Uterus (tissue), 4 donors: Measurements from ENCODE around the gene RPS17. TPM values are rescaled to one million over a fixed set of nuclear protein-coding genes. Genes with fewer than 3 reads are reported as not detected.

Source experiments
- DNase-seq, 2 donors: peaks; one replicate each; pipeline ENCODE4 v3.0.0-alpha.2; 2019 to 2020
- H3K27ac ChIP-seq, 2 donors: fragments of 200-600 bp; sonication (generic); 1 replicate in 1 of 2; 2 replicates in 1 of 2; pipeline ENCODE4 v1.5.1; 2016 to 2018
- H3K27me3 ChIP-seq, 2 donors: fragments of 200-600 bp; sonication (generic); one replicate each; pipeline ENCODE4 v1.5.1; 2018 to 2019; ENCODE audit warnings: control low read depth in 1 of 2
- H3K36me3 ChIP-seq, 2 donors: fragments of 200-600 bp; sonication (generic); one replicate each; pipeline ENCODE4 v1.5.1; 2019; ENCODE audit warnings: control low read depth in 1 of 2
- H3K4me1 ChIP-seq, 2 donors: fragments of 200-600 bp; sonication (generic); one replicate each; pipeline ENCODE4 v1.5.1; 2018 to 2019; ENCODE audit warnings: control low read depth in 1 of 2
- H3K4me3 ChIP-seq, 2 donors: fragments of 200-600 bp; sonication (generic); 1 replicate in 1 of 2; 2 replicates in 1 of 2; pipeline ENCODE4 v1.5.1; 2018 to 2019; ENCODE audit warnings: mild to moderate bottlenecking in 1 of 2
- H3K9me3 ChIP-seq, 2 donors: fragments of 200-600 bp; sonication (generic); one replicate each; pipeline ENCODE4 v1.5.1; 2019; ENCODE audit warnings: control low read depth in 1 of 2
- CTCF ChIP-seq, 4 experiments: fragments of 200-600 bp in 2 of 4; fragments of 450-650 bp in 2 of 4; sonication (generic) in 2 of 4; IDR thresholded peaks; one replicate each; pipeline ENCODE4 v1.5.1; 2016 to 2019; ENCODE audit warnings: antibody characterized with exemption in 4 of 4, mild to moderate bottlenecking in 2 of 4, moderate library complexity in 1 of 4
- POLR2A ChIP-seq, 2 donors: fragments of 450-650 bp; IDR thresholded peaks; one replicate each; pipeline ENCODE4 v1.6.1; 2016; ENCODE audit warnings: antibody characterized with exemption in 2 of 2, mild to moderate bottlenecking in 1 of 2, moderate library complexity in 1 of 2
- intact Hi-C: fragments of 100-400 bp; cut with DNase I; formaldehyde crosslinking; loops from one replicate; pipeline ENCODE4 v1.15.1; 2023; ENCODE audit warnings: low total_unique reads
- total RNA-seq, 4 donors: library from RNA; depleted of rRNA in 3 of 4; stranded (reverse); fragments of >200 nt in 3 of 4; gene quantifications; one replicate each; pipeline versions ENCODE4 v1.1.0 to v1.2.4, GENCODE V29; 2014 to 2023
- donor health status: DM: yes; HTN: yes; CAD: no.

Gene RPS17
- total RNA-seq, 4 donors from 2014 or later: 754 to 4,808 (median 3,201) TPM

- Histone ChIP-seq H3K4me1 (peaks cover 0 to 3% of the 10 kb centered on the region in 2 donors), H3K27ac (peak overlapping the region in 1 of 2 donors; percentile 72), H3K36me3 (no peaks in the 10 kb centered on the region), H3K4me3 (no peak overlapping the region), H3K27me3 (no peaks in the 10 kb centered on the region), H3K9me3 (no peaks in the 10 kb centered on the region)
- TF ChIP-seq POLR2A (IDR thresholded peaks at IDR 0.05) (no peak), CTCF (IDR thresholded peaks at IDR 0.05) (no peak)
- DNase-seq: no peak
- intact Hi-C loops: no loop called here
Measured at GRCh38 chr15:82572986-82573385, 32.7 kb upstream of the RPS17 start.

GRCh38 chr15:82572311-82572710 lies 32.1 kb upstream of the RPS17 start:
- H3K36me3 ChIP-seq: no peaks in the 10 kb centered on the region
- H3K9me3 ChIP-seq: no peaks in the 10 kb centered on the region
- intact Hi-C loops: no loop called here
- peaks cover 0 to 3% of the 10 kb centered on the region in 2 donors for H3K4me1 ChIP-seq
- peak overlapping the region; percentile 26 to 36 for H3K4me3 ChIP-seq
- TF ChIP-seq POLR2A (IDR thresholded peaks at IDR 0.05): no peak
- TF ChIP-seq CTCF (IDR thresholded peaks at IDR 0.05): no peak
- no peaks in the 10 kb centered on the region for H3K27me3 ChIP-seq
- no peak for DNase-seq
- peak overlapping the region; percentile 48 to 72 for H3K27ac ChIP-seq

GRCh38 chr15:82571722-82572222 lies 31.5 kb upstream of the RPS17 start:
- Histone ChIP-seq H3K4me1 (peaks cover 0 to 3% of the 10 kb centered on the region in 2 donors), H3K36me3 (no peaks in the 10 kb centered on the region), H3K27me3 (no peaks in the 10 kb centered on the region), H3K9me3 (no peaks in the 10 kb centered on the region), H3K27ac (peak overlapping the region; percentile 48 to 72), H3K4me3 (peak overlapping the region; percentile 26 to 36)
- TF ChIP-seq POLR2A (IDR thresholded peaks at IDR 0.05) (peak in 1 of 2 donors; percentile 40), CTCF (IDR thresholded peaks at IDR 0.05) (no peak)
- DNase-seq: peak; percentile 77 to 78
- intact Hi-C loops: no loop called here

- Histone ChIP-seq H3K36me3 (no peaks in the 10 kb centered on the region), H3K9me3 (no peaks in the 10 kb centered on the region), H3K4me1 (peaks cover 0 to 3% of the 10 kb centered on the region in 2 donors), H3K27me3 (no peaks in the 10 kb centered on the region), H3K27ac (peak overlapping the region; percentile 48 to 72), H3K4me3 (peak overlapping the region; percentile 26 to 36)
- intact Hi-C loops: no loop called here
- TF ChIP-seq CTCF (IDR thresholded peaks at IDR 0.05): no peak
- no peak for TF ChIP-seq POLR2A (IDR thresholded peaks at IDR 0.05)
- peak; percentile 16 to 17 for DNase-seq
Measured at GRCh38 chr15:82570721-82571508, 30.7 kb upstream of the RPS17 start.

GRCh38 chr15:82569834-82570233 lies 29.6 kb upstream of the RPS17 start:
- Histone ChIP-seq H3K27me3 (no peaks in the 10 kb centered on the region), H3K27ac (no peak overlapping the region), H3K36me3 (no peaks in the 10 kb centered on the region), H3K9me3 (no peaks in the 10 kb centered on the region), H3K4me1 (peaks cover 0 to 3% of the 10 kb centered on the region in 2 donors), H3K4me3 (no peak overlapping the region)
- intact Hi-C loops: no loop called here
- TF ChIP-seq POLR2A (IDR thresholded peaks at IDR 0.05): no peak
- TF ChIP-seq CTCF (IDR thresholded peaks at IDR 0.05): no peak
- no peak for DNase-seq
